ENCODE data around the gene REEP1. TPM values are rescaled to one million over a fixed set of nuclear protein-coding genes. Genes with fewer than 3 reads are reported as not detected.
A peak's percentile ranks its signal among the peaks of the same experiment; 100 is the strongest.
"Not testable (repeated sequence)": the region's sequence is repeated elsewhere in the genome, so short reads cannot be mapped to it uniquely, and the experiment has no call there.

Gene REEP1
- total RNA-seq, 1 experiment from 2014 or later, result not detected

GRCh38 chr2:86249176-86249575, 88.2 kb downstream of the REEP1 start:
- CTCF ChIA-PET, result interaction anchor here (0.6 kb wide), 2 partner anchors 49 to 217 kb away, joined by 3 to 5 read pairs; no protein-coding TSS in a partner anchor

GRCh38 chr2:86245222-86245621, 92.2 kb downstream of the REEP1 start:
- POLR2A ChIA-PET; H3K9me3 Mint-ChIP-seq (ENCODE audit: unreplicated experiment); BruUV-seq (replicated peaks); H3K36me3 Mint-ChIP-seq (ENCODE audit: insufficient read depth, unreplicated experiment); DNase-seq (ENCODE audit: unreplicated experiment); H3K27ac Mint-ChIP-seq (ENCODE audit: low read depth, unreplicated experiment); H3K4me1 Mint-ChIP-seq (ENCODE audit: insufficient read depth, unreplicated experiment); intact Hi-C loops (cut with micrococcal nuclease); H3K4me3 Mint-ChIP-seq (ENCODE audit: unreplicated experiment): not testable (repeated sequence)
- CTCF ChIA-PET, result interaction anchor here (1.5 kb wide), 1 partner anchor 24 kb away, joined by 6 read pairs; no protein-coding TSS in a partner anchor
- H3K27me3 Mint-ChIP-seq (ENCODE audit: insufficient read depth, unreplicated experiment), result peaks cover 18% of the 10 kb centered on the region

More at GRCh38 chr2:86249176-86249575, 88.2 kb downstream of the REEP1 start:
- Mint-ChIP-seq H3K27ac (ENCODE audit: low read depth, unreplicated experiment) (peak overlapping the region; percentile 55), H3K36me3 (ENCODE audit: insufficient read depth, unreplicated experiment) (peaks cover 7% of the 10 kb centered on the region), H3K4me3 (ENCODE audit: unreplicated experiment) (no peak overlapping the region), H3K27me3 (ENCODE audit: insufficient read depth, unreplicated experiment) (peaks cover 14% of the 10 kb centered on the region), H3K9me3 (ENCODE audit: unreplicated experiment) (no peaks in the 10 kb centered on the region), H3K4me1 (ENCODE audit: insufficient read depth, unreplicated experiment) (peaks cover 6% of the 10 kb centered on the region)
- no peak for DNase-seq (ENCODE audit: unreplicated experiment)
- POLR2A ChIA-PET, result no interaction called here
- BruUV-seq (replicated peaks), result no TSS peak
- intact Hi-C loops (cut with micrococcal nuclease), result no loop called here
- no peak for TF ChIP-seq CTCF (IDR thresholded peaks at IDR 0.05; ENCODE audit: unreplicated experiment)

GRCh38 chr2:86244781-86245180, 92.6 kb downstream of the REEP1 start:
- H3K36me3 Mint-ChIP-seq (ENCODE audit: insufficient read depth, unreplicated experiment); H3K4me3 Mint-ChIP-seq (ENCODE audit: unreplicated experiment); POLR2A ChIA-PET; BruUV-seq (replicated peaks); intact Hi-C loops (cut with micrococcal nuclease); DNase-seq (ENCODE audit: unreplicated experiment); CTCF ChIA-PET; H3K4me1 Mint-ChIP-seq (ENCODE audit: insufficient read depth, unreplicated experiment); H3K9me3 Mint-ChIP-seq (ENCODE audit: unreplicated experiment); H3K27ac Mint-ChIP-seq (ENCODE audit: low read depth, unreplicated experiment): not testable (repeated sequence)
- H3K27me3 Mint-ChIP-seq (ENCODE audit: insufficient read depth, unreplicated experiment), result peaks cover 18% of the 10 kb centered on the region

GRCh38 chr2:86243950-86244733, 93.3 kb downstream of the REEP1 start:
- ChIA-PET CTCF (interaction anchor here (0.7 kb wide), 1 partner anchor 23 kb away, joined by 4 read pairs; no protein-coding TSS in a partner anchor), POLR2A (no interaction called here)
- Mint-ChIP-seq H3K27ac (ENCODE audit: low read depth, unreplicated experiment) (no peak overlapping the region), H3K36me3 (ENCODE audit: insufficient read depth, unreplicated experiment) (no peaks in the 10 kb centered on the region), H3K4me1 (ENCODE audit: insufficient read depth, unreplicated experiment) (peaks cover 2% of the 10 kb centered on the region), H3K9me3 (ENCODE audit: unreplicated experiment) (no peaks in the 10 kb centered on the region), H3K27me3 (ENCODE audit: insufficient read depth, unreplicated experiment) (peaks cover 18% of the 10 kb centered on the region), H3K4me3 (ENCODE audit: unreplicated experiment) (no peak overlapping the region)
- BruUV-seq (replicated peaks), result no TSS peak
- no peak for DNase-seq (ENCODE audit: unreplicated experiment)
- TF ChIP-seq CTCF (IDR thresholded peaks at IDR 0.05; ENCODE audit: unreplicated experiment), result no peak
- intact Hi-C loops (cut with micrococcal nuclease), result no loop called here

GRCh38 chr2:86243272-86243671, 94.2 kb downstream of the REEP1 start:
- H3K36me3 Mint-ChIP-seq (ENCODE audit: insufficient read depth, unreplicated experiment), result no peaks in the 10 kb centered on the region
- H3K4me1 Mint-ChIP-seq (ENCODE audit: insufficient read depth, unreplicated experiment), result no peaks in the 10 kb centered on the region
- no peak for TF ChIP-seq CTCF (IDR thresholded peaks at IDR 0.05; ENCODE audit: unreplicated experiment)
- no TSS peak for BruUV-seq (replicated peaks)
- no peak overlapping the region for H3K27ac Mint-ChIP-seq (ENCODE audit: low read depth, unreplicated experiment)
- H3K27me3 Mint-ChIP-seq (ENCODE audit: insufficient read depth, unreplicated experiment), result peaks cover 18% of the 10 kb centered on the region
- intact Hi-C loops (cut with micrococcal nuclease), result no loop called here
- ChIA-PET CTCF (no interaction called here), POLR2A (no interaction called here)
- no peak for DNase-seq (ENCODE audit: unreplicated experiment)
- no peak overlapping the region for H3K4me3 Mint-ChIP-seq (ENCODE audit: unreplicated experiment)
- H3K9me3 Mint-ChIP-seq (ENCODE audit: unreplicated experiment), result no peaks in the 10 kb centered on the region

Measured in MCF 10A (cell line).